Measurements from ENCODE around the gene LLGL1.

Gene LLGL1

GRCh38 chr17:18230288-18231141 lies 5.1 kb downstream of the LLGL1 start:
- DNase-seq, result no peak

GRCh38 chr17:18231164-18231563 lies 5.7 kb downstream of the LLGL1 start:
- no peak for DNase-seq

DNA sequence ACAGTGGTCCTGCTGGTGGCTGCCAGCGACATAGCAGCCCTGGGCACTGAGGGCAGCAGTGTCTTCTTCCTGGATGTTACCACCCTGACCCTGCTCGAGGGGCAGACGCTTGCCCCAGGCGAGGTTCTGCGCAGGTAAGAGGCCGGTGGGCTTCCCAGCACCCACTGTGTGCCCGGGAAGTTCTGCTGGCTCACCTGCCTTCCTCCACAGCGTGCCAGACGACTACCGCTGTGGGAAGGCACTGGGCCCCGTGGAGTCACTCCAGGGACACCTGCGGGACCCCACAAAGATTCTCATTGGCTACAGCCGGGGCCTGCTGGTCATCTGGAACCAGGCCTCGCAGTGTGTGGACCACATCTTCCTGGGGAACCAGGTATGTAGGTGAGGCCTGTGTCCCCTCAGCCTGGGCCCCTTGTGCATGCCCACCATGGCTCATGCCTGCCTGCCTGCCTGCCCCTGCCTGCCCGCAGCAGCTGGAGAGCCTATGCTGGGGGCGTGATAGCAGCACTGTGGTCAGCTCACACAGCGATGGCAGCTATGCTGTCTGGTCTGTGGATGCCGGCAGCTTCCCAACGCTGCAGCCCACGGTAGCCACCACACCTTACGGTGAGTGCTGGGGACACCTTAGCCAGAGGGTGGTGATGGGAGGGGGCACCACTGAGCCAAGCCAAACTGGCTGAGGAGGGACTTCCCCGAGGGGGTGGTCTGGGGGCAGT lies 8.5 kb downstream of the LLGL1 start:
- DNase-seq, result no peak

GRCh38 chr17:18234853-18235380 lies 9.5 kb downstream of the LLGL1 start:
- no peak for DNase-seq

- no peak for DNase-seq
Measured at GRCh38 chr17:18235743-18236256, 10.4 kb downstream of the LLGL1 start.

- no peak for DNase-seq
Measured at GRCh38 chr17:18236494-18236893, 11.1 kb downstream of the LLGL1 start.

GRCh38 chr17:18237461-18237860 lies 12.0 kb downstream of the LLGL1 start:
- DNase-seq, result no peak

GRCh38 chr17:18238299-18238698 lies 12.9 kb downstream of the LLGL1 start:
- DNase-seq, result no peak

DNA sequence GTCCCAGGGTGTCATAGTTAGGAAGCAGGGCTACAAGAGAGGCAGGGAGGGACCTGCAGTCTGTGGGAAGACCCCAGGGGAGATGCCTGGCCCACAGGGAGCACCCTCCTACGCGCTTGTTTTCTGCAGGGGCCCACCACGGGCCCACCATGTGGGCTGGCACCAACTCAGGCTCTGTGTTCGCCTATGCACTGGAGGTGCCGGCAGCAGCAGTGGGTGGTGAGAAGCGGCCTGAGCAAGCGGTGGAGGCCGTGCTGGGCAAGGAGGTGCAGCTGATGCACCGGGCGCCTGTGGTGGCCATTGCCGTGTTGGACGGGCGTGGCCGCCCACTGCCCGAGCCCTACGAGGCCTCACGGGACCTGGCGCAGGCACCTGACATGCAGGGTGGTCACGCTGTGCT lies 15.0 kb downstream of the LLGL1 start:
- no peak for DNase-seq

- DNase-seq, result no peak
Measured at GRCh38 chr17:18241229-18241871, 15.9 kb downstream of the LLGL1 start.

DNA sequence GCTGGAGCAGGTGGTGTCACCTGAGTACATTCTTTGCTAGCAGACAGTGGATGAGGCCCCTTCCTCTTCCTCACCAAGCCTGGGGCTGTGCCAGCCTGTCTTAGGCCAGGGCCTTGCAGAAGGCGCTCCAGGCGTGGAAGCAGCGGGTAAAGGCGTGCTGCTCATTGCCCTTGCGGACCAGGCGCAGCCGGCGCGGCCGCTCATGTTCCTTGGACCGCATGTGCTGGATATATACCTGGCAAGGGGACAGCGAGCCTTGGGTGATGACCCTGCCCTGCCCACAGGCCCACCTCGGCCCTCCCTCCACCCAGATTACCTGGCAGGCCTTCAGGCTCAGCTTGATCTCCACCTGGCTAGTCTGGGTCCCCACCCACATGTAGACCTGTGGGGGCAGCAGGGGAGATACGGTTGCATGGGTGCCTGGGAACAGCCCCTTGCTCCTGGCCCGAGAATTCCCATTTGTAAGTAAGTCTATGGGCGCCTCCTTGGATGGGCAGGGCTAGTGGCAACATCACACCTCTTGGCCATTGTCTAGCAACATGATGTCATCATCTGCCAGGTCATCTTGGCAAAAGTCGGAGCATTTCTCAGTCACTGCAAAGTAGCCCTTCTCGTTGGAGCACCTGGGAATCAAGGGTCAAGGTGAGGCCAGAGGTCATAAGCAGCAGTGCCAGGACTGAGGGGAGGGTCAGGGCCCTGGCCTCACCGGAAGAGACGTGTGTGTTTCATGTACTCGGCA lies 19.8 kb downstream of the LLGL1 start:
- DNase-seq, result no peak

DNA sequence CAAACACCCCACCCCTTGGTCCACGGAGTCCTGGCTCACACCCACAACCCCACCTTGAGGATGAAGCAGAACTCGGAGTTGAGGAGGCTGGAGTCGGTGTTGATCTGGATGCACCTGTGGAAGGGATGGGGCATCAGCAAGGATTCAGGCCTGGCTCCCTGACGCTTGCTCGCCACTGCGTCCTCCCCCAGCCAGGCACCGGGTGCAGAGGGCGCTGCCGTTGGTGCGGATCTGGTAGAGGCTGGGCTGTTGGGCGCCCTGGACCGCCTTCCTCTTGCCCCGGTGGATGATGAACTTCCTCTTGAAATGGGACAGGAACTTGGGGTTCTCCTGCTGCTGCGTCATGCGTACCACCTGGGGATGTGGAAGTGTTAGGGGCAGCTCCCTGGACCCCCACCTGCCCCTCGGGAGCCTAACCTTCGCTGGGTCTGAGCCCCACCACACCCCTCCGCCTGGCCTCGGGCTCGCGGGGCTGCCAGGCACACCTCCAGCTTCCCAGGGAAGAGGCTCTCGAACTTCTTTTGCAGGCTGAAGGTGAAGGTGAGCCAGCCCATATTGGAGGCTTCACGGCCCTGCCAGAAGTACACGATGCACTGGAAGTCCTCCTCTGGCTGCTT lies 20.8 kb downstream of the LLGL1 start:
- no peak for DNase-seq

- peak; percentile 51 for DNase-seq
Measured at GRCh38 chr17:18246880-18247612, 21.6 kb downstream of the LLGL1 start.

GRCh38 chr17:18247613-18248001 lies 22.2 kb downstream of the LLGL1 start:
- no peak for DNase-seq

- DNase-seq, result no peak
Measured at GRCh38 chr17:18248300-18248731, 22.9 kb downstream of the LLGL1 start.

GRCh38 chr17:18248811-18249210 lies 23.4 kb downstream of the LLGL1 start:
- DNase-seq, result no peak

GRCh38 chr17:18250259-18250658 lies 24.8 kb downstream of the LLGL1 start:
- DNase-seq, result no peak

GRCh38 chr17:18250708-18251107 lies 25.3 kb downstream of the LLGL1 start:
- no peak for DNase-seq

- no peak for DNase-seq
Measured at GRCh38 chr17:18251204-18251603, 25.8 kb downstream of the LLGL1 start.

DNA sequence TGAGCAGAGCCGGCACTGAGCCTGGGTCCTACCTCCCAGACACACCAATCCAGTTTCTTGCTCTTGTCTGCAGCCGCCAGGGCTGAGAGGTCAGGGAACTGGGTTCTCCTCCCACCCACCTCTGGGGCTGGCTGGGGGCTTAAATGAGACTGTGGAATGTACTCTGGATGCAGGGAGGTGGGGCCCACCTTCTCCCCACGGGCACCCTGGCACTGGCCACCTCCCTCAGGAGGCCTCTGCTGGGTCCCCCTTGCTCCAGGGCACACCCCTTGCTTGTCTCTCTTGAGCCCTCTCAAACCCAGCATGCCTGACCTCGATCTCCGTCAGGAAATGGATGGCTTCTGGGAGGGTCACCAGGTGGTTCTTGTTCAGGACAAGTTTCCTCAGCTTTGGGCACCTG lies 26.7 kb downstream of the LLGL1 start:
- DNase-seq, result no peak

DNA sequence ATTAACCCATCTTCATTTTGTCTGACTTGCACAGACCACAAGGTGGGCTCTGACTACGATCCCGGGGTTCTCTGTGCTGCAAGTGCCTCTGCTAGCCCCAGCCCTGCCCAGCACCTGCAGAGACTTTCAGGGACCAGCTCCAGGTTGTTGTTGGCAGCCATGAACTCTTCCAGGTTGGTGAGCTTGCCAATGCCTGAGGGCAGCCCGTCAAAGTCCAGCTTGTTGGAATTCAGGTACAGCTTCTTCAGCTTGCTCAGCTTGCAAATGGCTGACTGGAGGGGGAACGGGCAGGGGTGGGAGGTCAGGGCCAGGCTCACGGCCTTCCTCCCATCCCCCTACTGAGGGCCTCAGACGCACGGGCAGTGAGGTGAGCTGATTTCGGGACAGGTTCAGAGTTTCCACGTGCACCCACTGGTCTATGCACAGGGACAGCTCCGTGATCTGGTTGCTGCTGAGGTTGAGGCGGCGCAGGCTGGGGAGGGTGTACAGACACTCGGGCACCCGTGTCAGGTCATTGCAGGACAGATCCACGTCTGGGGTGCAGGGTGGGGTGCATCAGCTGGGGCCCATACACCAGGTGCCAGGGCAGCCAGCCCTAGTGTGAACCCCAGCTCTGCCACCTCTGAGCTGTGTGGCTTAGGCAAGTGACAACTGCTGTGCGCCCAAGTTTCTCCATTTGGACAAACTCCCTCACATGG lies 27.9 kb downstream of the LLGL1 start:
- no peak for DNase-seq

Measured in NCI-H2107 (cell line).